ENCODE results near the gene MYBPC2. TPM values are rescaled to one million over a fixed set of nuclear protein-coding genes. Genes with fewer than 3 reads are reported as not detected.

Gene MYBPC2
- total and polyA plus RNA-seq, 9 of the 15 experiments (the other 6 are each of a cell fraction or from before 2014, with no cell fraction given): 0.01 to 0.14 (median 0.04) TPM; not detected in 6

- CTCF ChIA-PET (ENCODE audit: low intra/inter-chr PET ratio): no interaction called here
- 0 out of 2 replicates have a peak, but pooled peaks have one; percentile 21 for TF ChIP-seq ZBTB7A (IDR thresholded peaks at IDR 0.05; ENCODE audit: borderline replicate concordance, control insufficient read depth, low read depth, low read length)
- TF ChIP-seq HMG20A (CRISPR knock-in tag; conservative IDR thresholded peaks at IDR 0.05): no peak
Observed at GRCh38 chr19:50419022-50419579, 13.6 kb upstream of the MYBPC2 start.

GRCh38 chr19:50419580-50420035 lies 13.1 kb upstream of the MYBPC2 start:
- H3K9me3 ChIP-seq (replicated peaks; ENCODE audit: control insufficient read depth, insufficient read depth, low read depth, low read length): no peaks in the 10 kb centered on the region
- intact Hi-C loops (cut with micrococcal nuclease): no loop called here
- ATAC-seq (no peak), FAIRE-seq (no peak), DNase-seq (ENCODE audit: extremely low read depth in 1 of 4, low spot score in 3 of 4) (no peak)
- in situ Hi-C loops (cut with MboI): no loop called here
- H3K4me1 ChIP-seq (replicated peaks in 1 of 2; ENCODE audit: control insufficient read depth in 2 of 2, insufficient read depth in 2 of 2, low read length in 2 of 2): peaks cover 10 to 53% of the 10 kb centered on the region in 2 experiments
- no peak overlapping the region for H2AFZ ChIP-seq (ENCODE audit: low read depth, low read length)
- no peaks in the 10 kb centered on the region for H4K20me1 ChIP-seq (replicated peaks; ENCODE audit: control insufficient read depth, insufficient read depth, low read length)
- H3K27ac ChIP-seq (ENCODE audit: extremely low read depth, low read depth, low read length): no peak overlapping the region
- no TSS peak for BruUV-seq (replicated peaks)
- H3K79me2 ChIP-seq (ENCODE audit: control insufficient read depth, insufficient read depth, low read length): no peaks in the 10 kb centered on the region
- H3K9me1 ChIP-seq (ENCODE audit: control insufficient read depth, insufficient read depth, low read length): no peaks in the 10 kb centered on the region
- H3K4me2 ChIP-seq (ENCODE audit: insufficient read depth, low read length): no peak overlapping the region
- 37% methylated on average over 5 of the region's 8 CpGs for WGBS (ENCODE audit: insufficient coverage, low coverage, missing lambda C conversion rate)
- TF ChIP-seq, protein P1, sequence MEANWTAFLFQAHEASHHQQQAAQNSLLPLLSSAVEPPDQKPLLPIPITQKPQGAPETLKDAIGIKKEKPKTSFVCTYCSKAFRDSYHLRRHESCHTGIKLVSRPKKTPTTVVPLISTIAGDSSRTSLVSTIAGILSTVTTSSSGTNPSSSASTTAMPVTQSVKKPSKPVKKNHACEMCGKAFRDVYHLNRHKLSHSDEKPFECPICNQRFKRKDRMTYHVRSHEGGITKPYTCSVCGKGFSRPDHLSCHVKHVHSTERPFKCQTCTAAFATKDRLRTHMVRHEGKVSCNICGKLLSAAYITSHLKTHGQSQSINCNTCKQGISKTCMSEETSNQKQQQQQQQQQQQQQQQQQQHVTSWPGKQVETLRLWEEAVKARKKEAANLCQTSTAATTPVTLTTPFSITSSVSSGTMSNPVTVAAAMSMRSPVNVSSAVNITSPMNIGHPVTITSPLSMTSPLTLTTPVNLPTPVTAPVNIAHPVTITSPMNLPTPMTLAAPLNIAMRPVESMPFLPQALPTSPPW (CRISPR knock-in tag; IDR thresholded peaks at IDR 0.05): peak; percentile 39; the same call in 1 of the 2 replicates
- TF ChIP-seq GTF2A2 (tag; IDR thresholded peaks at IDR 0.05): no peak
- CTCF ChIA-PET (ENCODE audit: low intra/inter-chr PET ratio): no interaction called here
- H3K27me3 ChIP-seq (ENCODE audit: control insufficient read depth in 2 of 2, insufficient read depth in 2 of 2, low read length in 2 of 2): no peaks in the 10 kb centered on the region
- POLR2A ChIA-PET: interaction anchor here (0.7 to 1.1 kb wide), 2 partner anchors 41 to 170 kb away, joined by 3 read pairs; no protein-coding TSS in a partner anchor
- H3K4me3 ChIP-seq: no peak overlapping the region
- H3K36me3 ChIP-seq (ENCODE audit: control insufficient read depth, insufficient read depth, low read length): peaks cover 23% of the 10 kb centered on the region; the same call in 2 of the 3 replicates
- no peak overlapping the region for H3K9ac ChIP-seq (ENCODE audit: insufficient read depth in 1 of 2, low read depth in 2 of 2, low read length in 2 of 2)

More at GRCh38 chr19:50419022-50419579, 13.6 kb upstream of the MYBPC2 start:
- BruUV-seq (replicated peaks): no TSS peak
- in situ Hi-C loops (cut with MboI): no loop called here
- DNase-seq (ENCODE audit: extremely low read depth in 1 of 4, low spot score in 3 of 4) (no peak), ATAC-seq (no peak), FAIRE-seq (peak; percentile 49)
- no peaks in the 10 kb centered on the region for H4K20me1 ChIP-seq (replicated peaks; ENCODE audit: control insufficient read depth, insufficient read depth, low read length)
- WGBS (ENCODE audit: insufficient coverage, low coverage, missing lambda C conversion rate): 47% methylated on average over 12 of the region's 14 CpGs
- no peak overlapping the region for H3K27ac ChIP-seq (ENCODE audit: extremely low read depth, low read depth, low read length)
- intact Hi-C loops (cut with micrococcal nuclease): no loop called here
- H3K9me3 ChIP-seq (replicated peaks; ENCODE audit: control insufficient read depth, insufficient read depth, low read depth, low read length): no peaks in the 10 kb centered on the region
- no peak overlapping the region for H3K4me2 ChIP-seq (ENCODE audit: insufficient read depth, low read length)
- POLR2A ChIA-PET: interaction anchor here (0.7 to 1.1 kb wide), 3 partner anchors 40 to 170 kb away, joined by 3 to 5 read pairs (median 3); no protein-coding TSS in a partner anchor
- no peaks in the 10 kb centered on the region for H3K79me2 ChIP-seq (ENCODE audit: control insufficient read depth, insufficient read depth, low read length)
- no peak overlapping the region for H2AFZ ChIP-seq (ENCODE audit: low read depth, low read length)
- H3K4me3 ChIP-seq: no peak overlapping the region
- no peaks in the 10 kb centered on the region for H3K27me3 ChIP-seq (ENCODE audit: control insufficient read depth in 2 of 2, insufficient read depth in 2 of 2, low read length in 2 of 2)
- H3K4me1 ChIP-seq (replicated peaks in 1 of 2; ENCODE audit: control insufficient read depth in 2 of 2, insufficient read depth in 2 of 2, low read length in 2 of 2): peaks cover 13 to 58% of the 10 kb centered on the region in 2 experiments
- H3K36me3 ChIP-seq (ENCODE audit: control insufficient read depth, insufficient read depth, low read length): peaks cover 28% of the 10 kb centered on the region; the same call in 2 of the 3 replicates
- H3K9ac ChIP-seq (ENCODE audit: insufficient read depth in 1 of 2, low read depth in 2 of 2, low read length in 2 of 2): peak overlapping the region in 1 of 2 experiments; percentile 28; a peak in 2 of 4 replicates
- H3K9me1 ChIP-seq (ENCODE audit: control insufficient read depth, insufficient read depth, low read length): no peaks in the 10 kb centered on the region

All from K562 (cell line).